SHP77 (cell line): ENCODE results near the gene DDIT4L.
"Not testable (repeated sequence)": the region's sequence is repeated elsewhere in the genome, so short reads cannot be mapped to it uniquely, and the experiment has no call there.

Experiments
- DNase-seq, 2 experiments: peaks; one replicate each; lab custom pipeline; 2025; lab: John Stamatoyannopoulos, UW

DDIT4L gene

GRCh38 chr4:100166297-100167039 lies 23.8 kb downstream of the DDIT4L start:
- no peak for DNase-seq

GRCh38 chr4:100165809-100166208 lies 24.5 kb downstream of the DDIT4L start:
- no peak for DNase-seq

- no peak for DNase-seq
Observed at GRCh38 chr4:100164808-100165760, 25.2 kb downstream of the DDIT4L start.

GRCh38 chr4:100162027-100162685 lies 28.1 kb downstream of the DDIT4L start:
- DNase-seq, result no peak

- no peak for DNase-seq
Observed at GRCh38 chr4:100149190-100149589, 41.1 kb downstream of the DDIT4L start.

GRCh38 chr4:100147684-100148083 lies 42.6 kb downstream of the DDIT4L start:
- no peak for DNase-seq

- no peak for DNase-seq
Observed at GRCh38 chr4:100147198-100147597, 43.1 kb downstream of the DDIT4L start.

GRCh38 chr4:100146756-100147155 lies 43.5 kb downstream of the DDIT4L start:
- no peak for DNase-seq

- not testable (repeated sequence) for DNase-seq
Observed at GRCh38 chr4:100137320-100137719, 52.9 kb downstream of the DDIT4L start.
